ENCODE measurements around the gene SLC6A6.

SLC6A6 gene

DNA sequence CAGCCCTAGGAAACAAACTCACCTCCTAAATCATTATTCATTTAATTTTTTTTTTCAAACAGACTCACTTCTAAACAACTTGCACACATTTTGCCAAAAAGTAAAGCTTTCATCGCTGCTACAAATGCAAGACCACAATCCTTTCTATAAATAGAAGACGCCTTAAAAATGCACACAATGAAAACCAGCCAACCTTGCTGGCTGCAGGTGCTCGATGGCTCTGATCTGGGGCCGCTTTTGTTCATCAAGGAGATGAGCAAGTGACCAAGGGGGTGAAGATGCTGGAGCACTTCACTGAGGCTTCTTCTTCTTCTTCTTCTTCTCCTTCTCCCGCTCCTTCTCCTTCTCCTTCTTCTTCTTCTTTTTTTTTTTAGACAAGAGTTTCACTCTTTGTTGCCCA lies 12.7 kb upstream of the SLC6A6 start:
- H3K4me3 ChIP-seq (ENCODE audit: low read depth, low read length): no peak overlapping the region
- TF ChIP-seq, protein P1, sequence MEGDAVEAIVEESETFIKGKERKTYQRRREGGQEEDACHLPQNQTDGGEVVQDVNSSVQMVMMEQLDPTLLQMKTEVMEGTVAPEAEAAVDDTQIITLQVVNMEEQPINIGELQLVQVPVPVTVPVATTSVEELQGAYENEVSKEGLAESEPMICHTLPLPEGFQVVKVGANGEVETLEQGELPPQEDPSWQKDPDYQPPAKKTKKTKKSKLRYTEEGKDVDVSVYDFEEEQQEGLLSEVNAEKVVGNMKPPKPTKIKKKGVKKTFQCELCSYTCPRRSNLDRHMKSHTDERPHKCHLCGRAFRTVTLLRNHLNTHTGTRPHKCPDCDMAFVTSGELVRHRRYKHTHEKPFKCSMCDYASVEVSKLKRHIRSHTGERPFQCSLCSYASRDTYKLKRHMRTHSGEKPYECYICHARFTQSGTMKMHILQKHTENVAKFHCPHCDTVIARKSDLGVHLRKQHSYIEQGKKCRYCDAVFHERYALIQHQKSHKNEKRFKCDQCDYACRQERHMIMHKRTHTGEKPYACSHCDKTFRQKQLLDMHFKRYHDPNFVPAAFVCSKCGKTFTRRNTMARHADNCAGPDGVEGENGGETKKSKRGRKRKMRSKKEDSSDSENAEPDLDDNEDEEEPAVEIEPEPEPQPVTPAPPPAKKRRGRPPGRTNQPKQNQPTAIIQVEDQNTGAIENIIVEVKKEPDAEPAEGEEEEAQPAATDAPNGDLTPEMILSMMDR (IDR thresholded peaks at IDR 0.05; ENCODE audit: borderline replicate concordance, insufficient read depth, low read depth, low read length): no peak

DNA sequence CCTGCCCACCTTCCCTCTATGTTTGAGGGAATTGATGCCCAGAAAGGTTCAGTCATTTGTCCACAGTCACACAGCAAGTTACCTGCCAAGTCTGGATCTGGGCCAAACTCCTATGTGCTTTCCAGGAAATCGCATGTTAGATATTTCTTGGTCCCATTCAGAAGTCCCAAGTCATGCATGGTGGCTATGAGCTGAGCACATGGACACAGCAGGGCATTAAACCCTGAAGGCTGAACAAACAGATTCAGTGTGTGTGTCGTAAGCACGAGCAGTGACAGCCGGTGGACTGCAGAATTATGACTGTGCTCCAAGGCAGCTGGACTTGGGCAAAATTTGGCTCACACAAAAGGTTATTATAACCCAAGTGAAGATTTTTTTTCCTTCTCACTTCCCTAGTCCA lies 11.4 kb upstream of the SLC6A6 start:
- TF ChIP-seq, protein P1 (IDR thresholded peaks at IDR 0.05; ENCODE audit: borderline replicate concordance, insufficient read depth, low read depth, low read length): no peak
- no peak overlapping the region for H3K4me3 ChIP-seq (ENCODE audit: low read depth, low read length)

DNA sequence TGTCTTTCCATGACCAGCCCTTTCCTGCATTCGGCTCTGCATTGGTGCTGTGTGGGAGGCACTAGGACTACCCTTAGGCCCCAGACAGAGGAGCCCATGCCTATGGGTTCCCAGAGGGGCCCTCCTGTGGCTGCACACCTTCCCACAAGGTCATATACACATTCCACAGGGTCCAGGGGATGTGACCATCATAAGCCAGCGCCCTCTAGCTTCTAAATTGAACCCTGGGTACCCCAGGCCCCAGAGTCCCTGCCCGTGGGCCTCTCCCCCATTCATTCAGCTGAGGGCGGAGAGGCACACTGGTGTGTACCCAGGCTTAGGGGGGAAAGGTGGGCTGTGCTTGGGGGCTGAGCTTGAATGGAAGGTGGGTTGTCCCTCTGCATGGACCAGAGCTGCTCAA lies 10.2 kb upstream of the SLC6A6 start:
- no peak overlapping the region for H3K4me3 ChIP-seq (ENCODE audit: low read depth, low read length)
- TF ChIP-seq, protein P1 (IDR thresholded peaks at IDR 0.05; ENCODE audit: borderline replicate concordance, insufficient read depth, low read depth, low read length): no peak

DNA sequence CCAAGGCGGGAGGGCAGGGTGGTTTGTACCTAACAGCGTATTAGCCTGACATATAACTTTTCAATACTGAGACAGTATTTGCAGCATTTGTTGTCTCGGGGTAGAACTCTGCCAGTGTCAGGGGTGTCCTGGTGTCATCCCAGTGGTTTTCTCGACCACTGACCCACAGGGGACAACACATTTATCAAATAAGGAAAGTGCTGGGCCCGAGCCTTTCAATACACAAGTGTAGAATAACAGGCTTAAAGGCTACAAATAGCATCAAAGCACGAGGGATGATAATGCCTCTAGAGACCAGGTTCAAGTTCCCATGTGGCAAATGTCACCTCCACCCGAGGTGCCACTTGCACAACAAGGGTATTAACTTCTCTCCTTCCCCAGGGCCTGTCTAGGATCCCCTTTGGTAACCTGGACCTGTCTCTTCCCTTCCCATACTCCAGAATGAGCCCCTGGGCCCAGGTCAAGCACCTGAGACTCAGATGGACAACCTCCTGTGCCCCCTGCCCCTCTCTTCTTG lies 9.5 kb upstream of the SLC6A6 start:
- TF ChIP-seq, protein P1 (IDR thresholded peaks at IDR 0.05; ENCODE audit: borderline replicate concordance, insufficient read depth, low read depth, low read length): no peak
- H3K4me3 ChIP-seq (ENCODE audit: low read depth, low read length): no peak overlapping the region

DNA sequence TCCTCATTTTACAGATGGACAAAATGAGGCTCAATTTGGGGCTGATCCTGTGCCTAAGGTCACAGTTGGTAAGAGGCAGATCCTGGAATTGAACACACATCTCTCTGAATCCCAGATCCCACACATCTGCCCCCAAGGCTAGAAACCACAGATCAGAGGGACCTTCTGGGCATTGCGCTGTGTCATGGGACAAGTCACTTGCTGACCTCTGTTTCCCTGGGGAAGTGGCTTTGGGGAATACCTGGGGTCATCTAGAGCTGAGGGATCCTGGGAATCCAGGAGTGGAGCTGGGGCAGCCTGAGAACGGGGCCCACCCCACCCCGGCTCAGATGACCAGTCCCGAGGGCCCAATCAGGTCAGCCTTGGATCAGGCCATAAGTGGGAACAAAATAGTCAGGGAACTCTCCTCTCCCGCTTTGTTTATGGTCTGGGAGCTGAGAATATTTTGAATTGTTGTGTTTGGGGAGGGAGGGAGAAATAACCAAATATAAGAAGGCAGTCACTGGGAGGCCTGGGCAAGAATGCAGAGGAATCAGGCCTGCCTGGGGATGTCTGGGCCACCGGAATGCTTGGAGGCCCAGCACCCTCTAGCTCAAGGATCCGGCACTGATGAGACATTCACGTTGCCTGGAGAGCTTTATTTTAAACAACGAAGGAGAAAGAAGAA lies 8.8 kb upstream of the SLC6A6 start:
- TF ChIP-seq, protein P1 (IDR thresholded peaks at IDR 0.05; ENCODE audit: borderline replicate concordance, insufficient read depth, low read depth, low read length): no peak
- no peak overlapping the region for H3K4me3 ChIP-seq (ENCODE audit: low read depth, low read length)

DNA sequence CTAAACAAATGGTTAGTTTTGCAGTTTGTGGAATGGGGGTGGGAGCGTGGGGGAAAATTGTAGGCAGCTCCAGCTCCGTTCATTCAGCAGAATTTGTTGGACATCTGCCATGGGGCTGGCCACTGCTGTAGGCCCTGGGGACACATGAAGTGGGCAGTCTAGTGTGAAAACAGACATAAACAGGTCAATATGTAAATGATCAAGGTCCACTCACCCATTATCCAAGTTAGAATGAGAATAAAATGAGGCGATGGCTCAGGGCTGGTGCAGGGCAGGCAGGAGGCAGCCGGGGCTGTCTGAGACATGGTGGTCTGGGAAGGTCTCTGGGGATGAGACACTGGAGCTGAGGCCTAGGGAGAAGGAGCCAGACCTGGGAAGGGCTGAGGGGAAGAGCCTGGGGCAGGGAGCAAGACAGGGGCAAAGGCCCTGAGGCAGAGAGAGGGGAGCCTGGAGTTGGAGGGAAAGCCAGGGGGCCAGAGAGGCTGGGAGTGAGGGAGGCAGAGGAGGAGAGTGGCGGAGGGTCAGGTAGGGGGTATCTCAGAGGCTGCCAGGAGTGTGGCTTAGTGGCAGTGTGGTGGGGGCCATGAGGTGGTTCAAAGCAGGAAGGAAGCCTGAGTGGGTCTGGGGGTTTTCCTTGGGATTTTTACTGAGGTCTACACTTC lies 6.2 kb upstream of the SLC6A6 start:
- no peak overlapping the region for H3K4me3 ChIP-seq (ENCODE audit: low read depth, low read length)
- TF ChIP-seq, protein P1 (IDR thresholded peaks at IDR 0.05; ENCODE audit: borderline replicate concordance, insufficient read depth, low read depth, low read length): no peak

DNA sequence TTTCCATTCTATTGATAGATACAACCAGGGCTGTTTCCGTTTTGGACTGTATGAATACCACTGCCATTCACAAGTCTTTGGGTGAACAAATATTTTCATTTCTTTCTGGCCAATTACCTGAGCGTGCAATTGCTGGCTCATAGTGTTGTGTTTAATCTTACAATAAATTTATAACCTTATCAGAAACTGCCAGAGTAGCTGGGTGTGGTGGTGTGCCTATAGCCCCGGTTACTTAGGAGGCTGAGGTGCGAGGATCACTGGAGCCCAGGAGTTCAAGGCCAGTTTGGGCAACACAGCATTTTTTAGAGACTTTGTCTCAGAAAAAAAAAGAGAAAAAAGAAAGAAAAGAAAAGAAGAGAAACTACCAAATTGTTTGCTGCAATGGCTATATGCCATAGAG lies 5.4 kb upstream of the SLC6A6 start:
- TF ChIP-seq, protein P1 (IDR thresholded peaks at IDR 0.05; ENCODE audit: borderline replicate concordance, insufficient read depth, low read depth, low read length): no peak
- no peak overlapping the region for H3K4me3 ChIP-seq (ENCODE audit: low read depth, low read length)
